T1000 (cell line): ENCODE data around the gene MAGI1.
"Not testable (repeated sequence)": the region's sequence is repeated elsewhere in the genome, so short reads cannot be mapped to it uniquely, and the experiment has no call there.

Source experiments
- DNase-seq: peaks from one replicate; lab custom pipeline; 2025; ENCODE audit warnings: mixed read lengths; lab: John Stamatoyannopoulos, UW

Gene MAGI1

DNA sequence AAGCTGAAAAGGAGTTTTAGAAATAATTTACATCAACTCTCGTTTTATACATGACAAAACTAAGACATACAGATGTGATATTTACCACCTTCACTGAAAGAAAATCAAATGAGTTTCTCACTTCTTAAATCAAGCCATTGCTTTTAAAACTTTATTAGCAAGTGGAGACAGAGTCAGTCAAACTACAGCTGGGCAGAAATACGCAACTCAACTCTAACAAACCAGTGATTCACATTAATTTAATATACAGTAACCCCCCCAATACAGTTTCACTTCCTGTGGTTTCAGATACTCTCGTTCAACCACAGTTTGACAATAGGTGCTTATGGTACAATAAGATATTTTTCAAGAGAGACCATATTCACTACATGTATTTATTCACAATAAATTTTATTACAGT lies 477.1 kb downstream of the MAGI1 start:
- DNase-seq: no peak

- DNase-seq: no peak
These were observed 477.8 kb downstream of the MAGI1 start for GRCh38 chr3:65560901-65561300.

DNA sequence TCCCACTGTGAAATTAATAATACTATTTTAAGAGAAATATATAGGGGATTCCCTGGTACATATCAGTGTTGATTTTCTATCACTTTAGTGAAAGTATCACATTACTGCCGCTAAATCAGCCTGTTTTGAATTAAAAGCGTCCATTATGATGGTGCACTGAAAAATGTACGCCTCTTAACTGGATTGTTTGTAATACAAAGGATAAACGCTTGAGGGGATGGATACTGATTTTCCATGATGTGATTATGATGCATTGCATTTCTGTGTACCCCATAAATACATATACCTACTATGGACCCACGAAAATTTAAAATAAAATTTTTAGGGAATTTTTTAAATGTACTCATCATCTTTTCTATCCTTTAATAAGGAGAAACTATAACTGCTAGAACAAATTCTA lies 478.6 kb downstream of the MAGI1 start:
- no peak for DNase-seq

DNA sequence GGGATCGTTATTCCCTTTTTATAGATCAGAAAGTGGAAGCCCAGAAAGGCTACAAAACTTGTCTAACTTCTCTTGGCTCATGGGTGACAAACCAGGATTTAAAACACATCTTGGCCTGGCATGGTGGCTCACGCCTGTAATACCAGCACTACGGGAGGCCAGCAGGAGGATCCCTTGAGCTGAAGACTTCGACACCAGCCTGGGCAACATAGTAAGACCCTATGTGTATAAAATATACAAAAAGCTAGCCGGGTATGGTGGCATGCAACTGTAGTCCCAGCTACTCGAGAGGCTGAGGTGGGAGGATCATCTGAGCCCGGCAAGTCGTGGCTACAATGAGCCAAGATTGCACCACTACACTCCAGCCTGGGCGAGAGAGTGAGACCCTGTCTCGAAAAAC lies 479.1 kb downstream of the MAGI1 start:
- no peak for DNase-seq

GRCh38 chr3:65558826-65559225 lies 479.9 kb downstream of the MAGI1 start:
- no peak for DNase-seq

- no peak for DNase-seq
These were observed 480.7 kb downstream of the MAGI1 start for GRCh38 chr3:65557899-65558564.

DNA sequence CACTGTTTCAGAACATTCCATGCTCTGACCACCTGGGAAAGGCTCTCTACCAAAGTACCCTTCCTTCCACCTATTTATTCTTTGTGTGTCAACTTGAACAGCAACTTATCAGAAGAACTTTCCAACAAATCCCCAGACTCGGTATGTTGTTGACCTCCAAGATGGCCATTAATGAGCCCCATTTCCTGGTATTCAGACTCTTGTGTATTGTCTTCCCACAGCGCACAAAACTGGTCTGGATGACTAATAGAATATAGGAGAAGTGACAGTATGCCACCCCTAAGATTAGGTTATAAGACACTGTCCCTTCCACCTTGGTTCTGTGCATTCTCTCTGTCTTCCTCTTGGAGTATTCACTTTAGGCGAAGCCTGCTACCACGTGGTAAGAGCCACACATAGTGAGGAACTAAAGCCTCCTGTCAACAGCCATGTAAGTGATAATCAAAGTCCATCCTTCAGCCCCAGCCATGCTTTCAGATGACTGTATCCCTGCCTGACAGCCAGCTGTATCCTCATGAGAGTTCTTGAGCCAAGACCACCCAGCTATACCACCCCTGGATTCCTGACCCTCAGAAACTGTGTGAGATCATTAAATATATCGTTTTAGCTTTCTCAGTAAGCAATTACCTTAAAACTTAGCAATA lies 481.7 kb downstream of the MAGI1 start:
- DNase-seq: no peak

DNA sequence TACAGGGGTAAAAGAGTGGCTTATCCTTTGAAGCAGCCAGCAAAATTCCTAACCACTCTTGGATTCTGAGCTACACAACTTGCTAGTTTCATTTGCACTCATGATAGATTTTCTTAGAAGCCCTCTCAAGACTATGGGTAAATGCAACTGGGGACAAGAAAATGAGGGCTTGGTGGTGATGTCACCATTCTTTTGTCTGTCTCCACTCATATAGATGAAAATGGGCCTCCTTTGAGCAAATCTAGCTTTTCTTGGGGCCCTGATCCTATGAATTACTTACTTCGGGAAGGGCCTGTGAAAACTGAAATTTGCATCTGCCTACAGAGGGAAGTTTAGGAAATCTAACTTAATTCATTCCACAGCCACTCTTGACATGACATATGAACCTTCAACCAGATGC lies 486.3 kb downstream of the MAGI1 start:
- no peak for DNase-seq

- no peak for DNase-seq
These were observed 486.8 kb downstream of the MAGI1 start for GRCh38 chr3:65551945-65552344.

- DNase-seq: no peak
These were observed 488.6 kb downstream of the MAGI1 start for GRCh38 chr3:65550137-65550536.

DNA sequence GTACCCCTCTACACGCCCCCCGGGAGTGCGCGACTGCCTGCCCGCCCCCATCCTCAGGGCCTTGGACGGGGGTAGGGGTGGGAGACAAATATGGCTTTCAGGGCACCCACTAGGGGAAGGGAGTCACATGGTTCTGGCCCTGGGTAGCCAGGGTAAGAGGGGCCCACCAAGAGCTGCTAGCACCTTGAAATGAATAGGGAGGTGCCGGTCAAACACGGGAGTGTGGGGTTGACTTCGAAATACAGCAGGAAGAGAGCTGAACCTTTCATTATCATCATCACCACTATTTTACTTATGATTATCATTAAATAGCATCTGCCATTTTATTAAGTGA lies 489.1 kb downstream of the MAGI1 start:
- DNase-seq: no peak

- DNase-seq: no peak
These were observed 489.7 kb downstream of the MAGI1 start for GRCh38 chr3:65548848-65549625.

DNA sequence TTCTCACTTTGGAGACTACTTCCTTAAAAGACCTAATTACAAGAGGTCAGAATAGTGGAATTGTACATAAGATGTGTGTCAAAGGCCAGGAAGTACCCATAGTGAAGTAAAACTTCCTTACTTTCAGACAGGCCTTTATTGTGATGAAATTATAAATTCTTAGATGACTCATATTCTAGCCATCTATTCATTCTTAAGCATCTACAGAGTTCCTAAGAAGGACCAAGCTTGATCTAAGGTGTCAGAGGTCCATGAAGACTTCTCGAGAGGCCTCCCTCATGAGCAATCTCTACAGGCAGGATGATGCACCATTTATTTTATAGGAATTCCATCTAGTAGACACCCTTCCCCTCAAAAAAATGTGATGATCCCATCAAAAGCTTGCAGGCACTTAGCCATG lies 493.3 kb downstream of the MAGI1 start:
- DNase-seq: no peak

DNA sequence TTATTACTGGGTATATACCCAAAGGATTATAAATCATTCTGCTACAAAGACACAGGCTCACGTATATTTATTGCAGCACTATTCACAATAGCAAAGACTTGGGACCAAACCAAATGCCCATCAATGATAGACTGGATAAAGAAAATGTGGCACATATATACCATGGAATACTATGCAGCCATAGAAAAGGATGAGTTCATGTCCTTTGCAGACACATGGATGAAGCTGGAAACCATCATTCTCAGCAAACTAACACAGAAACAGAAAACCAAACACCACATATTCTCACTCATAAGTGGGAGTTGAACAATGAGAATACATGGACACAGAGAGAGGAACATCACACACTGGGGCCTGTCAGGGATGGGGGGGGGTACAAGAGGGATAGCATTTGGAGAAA lies 495.3 kb downstream of the MAGI1 start:
- not testable (repeated sequence) for DNase-seq

GRCh38 chr3:65540666-65541065 lies 498.1 kb downstream of the MAGI1 start:
- DNase-seq: no peak

DNA sequence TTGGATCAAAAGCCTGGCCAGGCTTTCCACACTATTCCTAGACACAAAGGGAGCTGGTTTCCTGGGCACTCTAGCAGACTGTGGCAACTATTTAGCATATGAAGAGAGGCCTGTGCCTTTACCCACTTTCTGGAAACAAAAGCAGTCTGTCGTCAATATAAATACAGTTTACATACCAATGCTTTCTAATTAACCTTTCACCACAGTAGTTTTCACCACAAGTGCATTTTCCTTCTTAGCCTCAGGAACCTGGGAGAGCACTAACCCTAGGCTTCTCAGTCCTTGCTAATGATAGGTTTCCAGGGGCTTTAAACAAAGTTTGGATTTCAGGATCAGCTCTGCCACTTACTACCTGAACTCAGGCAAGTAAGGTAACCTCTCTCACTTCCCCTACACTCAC lies 499.1 kb downstream of the MAGI1 start:
- no peak for DNase-seq

DNA sequence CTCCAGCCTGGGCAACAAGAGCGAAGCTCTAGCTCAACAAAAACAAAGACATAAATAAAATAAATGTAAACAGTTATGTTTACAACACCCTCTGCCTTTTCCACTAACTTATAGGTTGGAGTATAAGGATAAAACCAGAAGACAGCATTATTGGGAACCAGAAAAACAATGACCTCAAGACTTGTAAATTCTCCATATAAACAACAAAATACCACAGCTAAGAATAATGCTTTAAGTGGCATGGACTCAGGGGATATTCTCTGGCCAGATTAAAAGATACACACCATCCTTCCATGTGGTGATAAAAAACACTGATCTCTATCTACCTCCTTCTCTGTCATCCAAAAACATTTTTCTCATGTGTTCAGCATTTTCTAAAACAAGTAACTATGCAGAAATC lies 500.6 kb downstream of the MAGI1 start:
- DNase-seq: no peak

DNA sequence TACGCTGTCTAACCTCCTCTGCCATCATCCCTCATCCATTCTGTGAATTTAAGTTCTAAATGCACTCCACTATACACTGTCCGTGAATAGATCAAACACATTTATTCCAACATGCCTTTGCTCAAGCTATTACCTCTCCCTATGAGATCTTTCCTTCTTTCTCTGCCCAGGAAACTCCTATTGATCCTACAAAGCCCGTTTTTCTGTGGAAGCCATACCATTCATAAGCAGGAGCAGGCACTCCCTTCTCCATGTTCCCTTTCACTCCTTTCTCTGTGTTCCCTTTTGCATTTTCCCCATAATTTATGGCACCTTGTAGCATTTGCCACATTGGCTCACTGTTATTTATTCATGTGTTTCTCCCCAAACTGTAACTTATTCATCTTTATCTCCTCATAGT lies 501.6 kb downstream of the MAGI1 start:
- DNase-seq: no peak

- no peak for DNase-seq
These were observed 503.5 kb downstream of the MAGI1 start for GRCh38 chr3:65535260-65535659.

DNA sequence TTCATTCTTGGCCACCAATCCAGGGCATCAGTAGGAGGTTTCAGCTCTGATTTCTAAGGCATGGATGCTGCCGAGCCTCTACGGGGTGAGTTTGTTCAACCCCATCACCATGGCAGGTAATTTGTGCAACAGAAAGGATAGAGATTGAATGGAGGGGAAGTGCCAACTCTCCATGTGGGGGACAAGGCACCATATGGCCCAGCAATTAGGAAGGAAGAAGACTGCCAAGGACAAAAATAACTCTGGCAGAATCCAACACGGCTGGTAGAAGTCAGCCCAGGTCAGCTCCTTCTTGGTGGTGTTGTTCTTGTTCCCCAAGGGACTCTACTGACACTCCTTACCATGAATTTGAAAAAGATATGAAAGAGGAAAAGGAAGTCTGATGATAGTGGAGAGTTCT lies 503.9 kb downstream of the MAGI1 start:
- no peak for DNase-seq

GRCh38 chr3:65532749-65533148 lies 506.0 kb downstream of the MAGI1 start:
- no peak for DNase-seq

DNA sequence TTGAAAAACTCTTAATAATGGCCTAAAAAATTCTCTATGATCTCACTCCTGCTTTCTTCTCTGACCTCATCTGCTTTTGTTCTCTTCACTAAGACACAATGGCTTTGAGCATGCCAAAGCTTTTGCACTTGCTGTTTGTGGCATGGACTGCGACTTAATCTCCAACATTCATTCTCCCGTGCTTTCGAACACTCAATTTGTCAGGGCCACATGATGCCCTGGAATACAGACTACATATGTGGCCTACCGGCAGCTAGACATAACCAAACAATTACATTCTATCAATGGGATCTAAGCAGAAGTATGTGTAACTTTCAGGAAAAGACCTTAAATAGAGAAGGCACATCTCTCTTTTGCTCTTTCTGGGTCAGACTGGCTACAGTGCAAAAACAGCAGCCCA lies 506.5 kb downstream of the MAGI1 start:
- no peak for DNase-seq

DNA sequence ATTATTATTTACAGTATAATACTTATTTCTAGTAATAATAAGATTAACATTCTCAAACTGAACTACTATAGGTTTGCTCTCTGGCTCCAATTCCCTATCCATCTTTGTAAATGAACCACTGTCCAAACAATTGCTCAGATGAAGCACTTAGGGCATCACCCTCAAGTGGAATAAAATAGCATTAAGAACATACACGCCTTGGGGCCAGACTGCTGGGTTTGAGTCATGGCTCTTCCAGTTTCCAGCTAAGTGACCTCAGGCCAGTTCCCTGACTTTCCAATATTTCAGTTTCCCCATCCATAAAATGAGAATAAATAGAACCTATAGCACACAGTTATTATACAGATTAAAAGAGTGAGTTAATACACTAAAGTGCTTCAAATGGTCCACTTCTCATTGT lies 507.2 kb downstream of the MAGI1 start:
- DNase-seq: no peak
